GM21526 (cell line): Measurements from ENCODE around the gene FNDC4.
"Not testable (repeated sequence)": the region's sequence is repeated elsewhere in the genome, so short reads cannot be mapped to it uniquely, and the experiment has no call there.

ENCODE experiments used
- ATAC-seq: cut with Tn5 transposase; IDR thresholded peaks from one replicate; pipeline ENCODE4 v1.9.1; 2021; ENCODE audit warnings: moderate library complexity; ENCODE audit not compliant: unreplicated experiment, low FRiP score

The FNDC4 gene, protein sequence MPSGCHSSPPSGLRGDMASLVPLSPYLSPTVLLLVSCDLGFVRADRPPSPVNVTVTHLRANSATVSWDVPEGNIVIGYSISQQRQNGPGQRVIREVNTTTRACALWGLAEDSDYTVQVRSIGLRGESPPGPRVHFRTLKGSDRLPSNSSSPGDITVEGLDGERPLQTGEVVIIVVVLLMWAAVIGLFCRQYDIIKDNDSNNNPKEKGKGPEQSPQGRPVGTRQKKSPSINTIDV

DNA sequence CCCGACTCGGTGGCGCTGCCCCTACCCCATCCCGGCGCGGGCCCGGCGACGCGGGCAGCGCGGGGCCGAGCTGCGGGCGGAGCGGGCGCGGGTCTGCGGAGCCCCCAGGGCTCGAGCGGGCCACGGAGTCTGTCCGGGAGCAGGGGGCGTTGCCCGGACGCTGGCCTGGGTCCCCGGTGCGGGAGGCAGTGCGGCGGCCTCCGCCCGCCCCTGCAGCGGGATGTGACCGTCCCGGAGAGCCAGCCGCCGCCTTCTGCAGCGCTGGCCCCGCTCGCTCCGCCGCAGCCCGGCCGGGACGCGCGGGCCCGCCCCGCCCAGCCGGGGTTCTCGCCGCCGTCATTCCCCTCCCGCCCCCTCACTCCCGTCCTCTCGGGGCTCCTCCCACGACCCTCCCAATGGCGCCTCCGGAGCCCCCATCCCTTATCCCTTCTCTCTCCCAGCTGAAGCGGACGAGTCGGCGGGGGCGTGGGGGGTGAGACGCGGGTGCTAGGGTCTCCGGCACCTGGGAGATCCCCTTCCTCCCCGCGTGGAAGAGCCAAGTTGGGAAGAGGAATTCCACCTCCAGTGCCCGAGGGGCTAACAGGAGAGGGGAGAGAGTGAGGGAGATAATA is at the start of gene FNDC4:
Gene FNDC4, minus strand, starts transcription at position 257 of the 611 bp plus-strand sequence. CDS start 521 bp downstream, outside the sequence.
- no peak for ATAC-seq

DNA sequence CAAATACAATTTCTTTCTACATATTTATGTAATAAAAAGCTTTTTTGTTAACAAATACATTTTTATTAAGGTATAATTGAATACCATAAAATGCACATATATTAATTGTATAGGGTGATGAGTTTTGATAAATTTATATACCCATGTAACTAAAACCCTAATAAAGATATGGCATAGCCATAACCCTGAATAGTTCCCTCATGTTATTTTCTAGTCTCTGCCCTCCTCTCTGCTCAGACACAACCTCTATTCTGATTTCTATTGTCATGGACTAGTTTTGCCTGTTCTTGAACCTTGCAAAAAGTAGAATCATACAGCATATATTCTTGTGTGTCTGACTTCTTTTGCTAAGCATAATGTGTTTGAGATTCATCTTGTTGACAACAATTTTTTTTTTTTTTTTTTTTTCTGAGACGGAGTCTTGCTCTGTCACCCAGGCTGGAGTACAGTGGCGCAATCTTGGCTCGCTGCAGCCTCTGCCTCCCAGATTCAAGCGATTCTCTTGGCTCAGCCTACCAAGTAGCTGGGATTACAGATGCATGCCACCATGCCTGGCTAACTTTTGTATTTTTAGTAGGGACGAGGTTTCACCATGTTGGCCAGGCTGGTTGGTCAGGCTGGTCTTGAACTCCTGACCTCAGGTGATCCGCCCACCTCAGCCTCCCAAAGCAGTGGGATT is 49.3 kb upstream of the FNDC4 start:
- no peak for ATAC-seq

DNA sequence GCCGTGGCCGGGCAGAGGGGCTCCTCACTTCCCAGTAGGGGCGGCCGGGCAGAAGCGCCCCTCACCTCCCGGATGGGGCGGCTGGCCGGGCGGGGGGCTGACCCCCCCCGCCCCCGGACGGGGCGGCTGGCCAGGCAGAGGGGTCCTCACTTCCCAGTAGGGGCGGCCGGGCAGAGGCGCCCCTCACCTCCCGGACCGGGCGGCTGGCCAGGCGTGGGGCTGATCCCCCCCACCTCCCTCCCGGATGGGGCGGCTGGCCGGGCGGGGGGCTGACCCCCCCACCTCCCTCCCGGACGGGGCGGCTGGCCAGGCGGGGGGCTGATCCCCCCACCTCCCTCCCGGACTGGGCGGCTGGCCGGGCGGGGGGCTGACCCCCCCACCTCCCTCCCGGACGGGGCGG is 44.6 kb upstream of the FNDC4 start:
- not testable (repeated sequence) for ATAC-seq

DNA sequence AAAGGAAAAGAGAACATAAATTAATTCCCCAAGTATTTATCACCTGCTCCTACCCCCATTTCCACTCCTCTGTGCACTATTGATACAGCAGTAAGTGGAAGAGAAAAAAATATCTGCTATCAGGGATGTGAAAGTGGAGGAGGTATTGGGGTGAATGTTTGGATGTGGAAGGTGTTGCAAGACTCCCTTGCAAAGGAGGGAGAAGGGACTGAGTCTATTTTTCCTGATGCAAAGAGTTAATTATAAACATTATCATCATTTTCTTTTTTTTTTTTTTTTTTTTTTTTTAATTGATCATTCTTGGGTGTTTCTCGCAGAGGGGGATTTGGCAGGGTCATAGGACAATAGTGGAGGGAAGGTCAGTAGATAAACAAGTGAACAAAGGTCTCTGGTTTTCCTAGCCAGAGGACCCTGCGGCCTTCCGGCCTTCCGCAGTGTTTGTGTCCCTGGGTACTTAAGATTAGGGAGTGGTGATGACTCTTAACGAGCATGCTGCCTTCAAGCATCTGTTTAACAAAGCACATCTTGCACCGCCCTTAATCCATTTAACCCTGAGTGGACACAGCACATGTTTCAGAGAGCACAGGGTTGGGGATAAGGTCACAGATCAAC is 43.9 kb upstream of the FNDC4 start:
- ATAC-seq: not testable (repeated sequence)

DNA sequence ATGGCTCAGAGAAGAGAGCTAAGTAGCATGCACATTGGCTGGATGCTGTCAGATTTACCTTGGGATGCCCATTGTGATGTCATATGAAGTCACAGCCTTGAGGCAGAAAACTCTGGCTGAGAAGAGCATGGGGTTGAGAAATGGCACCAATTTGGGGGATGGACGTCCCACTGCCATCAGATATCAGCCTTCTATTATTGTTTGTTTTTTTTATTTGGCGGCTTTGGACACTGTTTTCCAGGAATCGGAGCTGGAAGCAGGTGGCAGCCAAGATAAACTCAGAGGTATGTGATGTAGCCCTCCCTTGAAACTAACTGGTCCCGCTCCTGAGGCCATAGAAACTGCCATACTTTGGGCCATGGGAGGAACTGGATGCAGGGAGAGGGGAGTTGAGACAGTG is 42.3 kb upstream of the FNDC4 start:
- ATAC-seq: no peak

DNA sequence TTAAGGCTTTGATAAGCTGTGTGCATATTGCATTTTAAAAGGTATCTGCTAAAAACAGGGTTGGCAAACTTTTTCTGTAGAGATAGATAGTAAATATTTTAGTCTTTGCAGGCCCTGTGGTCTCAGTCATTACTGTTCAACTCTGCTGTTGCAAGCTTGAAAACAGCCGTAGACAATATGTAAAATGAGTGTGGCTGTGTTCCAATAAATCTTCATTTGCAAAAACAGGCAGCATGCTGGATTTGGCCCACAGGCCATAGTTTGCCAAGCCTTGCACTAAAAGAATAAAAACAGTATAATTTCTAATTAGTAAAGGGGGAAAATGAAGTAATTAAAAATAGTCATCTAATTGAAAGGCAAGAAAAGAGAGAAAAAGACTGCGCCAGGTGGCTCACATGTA is 37.0 kb upstream of the FNDC4 start:
- no peak for ATAC-seq

DNA sequence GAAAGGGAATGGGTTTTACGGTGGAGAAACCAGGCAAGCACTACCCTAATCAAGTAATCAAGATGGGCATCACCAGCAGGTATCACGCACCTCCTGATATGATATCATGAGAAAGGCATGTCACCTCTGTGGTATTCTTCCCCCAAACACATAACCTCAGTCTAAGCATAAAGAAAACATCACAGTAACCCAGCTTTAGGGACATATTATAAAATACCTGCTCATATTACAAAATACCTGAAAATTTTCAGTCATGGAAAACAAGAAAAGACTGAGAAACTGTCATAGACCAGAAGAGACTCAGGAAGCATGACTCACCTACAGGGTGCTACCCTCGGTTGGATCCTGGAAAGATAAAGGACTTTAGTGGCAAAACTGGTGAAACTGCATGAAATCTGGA is 32.2 kb upstream of the FNDC4 start:
- ATAC-seq: no peak

DNA sequence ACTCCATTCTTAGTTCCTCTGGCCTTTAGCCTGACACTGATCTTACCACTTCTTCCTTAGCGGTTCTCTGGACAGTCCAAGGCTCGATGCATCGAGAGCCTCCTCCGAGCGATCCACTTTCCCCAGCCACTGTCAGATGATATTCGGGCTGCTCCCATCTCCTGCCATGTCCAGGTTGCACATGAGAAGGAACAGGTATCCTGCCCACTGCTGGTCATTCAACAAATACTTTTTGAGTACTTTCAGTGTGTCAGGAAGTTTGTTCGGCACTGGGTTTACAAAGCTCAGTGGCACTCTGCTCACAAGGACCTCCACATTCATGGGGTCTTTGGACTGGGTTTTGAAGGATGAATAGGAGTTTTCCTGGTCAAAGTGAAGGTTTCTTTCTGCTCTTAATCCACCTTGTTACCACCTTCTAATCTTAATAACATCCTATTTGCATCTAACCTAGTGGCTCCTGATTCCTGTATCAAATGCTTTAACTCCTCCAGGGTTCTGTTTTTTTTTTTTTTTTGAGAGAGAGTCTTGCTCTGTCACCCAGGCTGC is 27.5 kb upstream of the FNDC4 start:
- no peak for ATAC-seq

DNA sequence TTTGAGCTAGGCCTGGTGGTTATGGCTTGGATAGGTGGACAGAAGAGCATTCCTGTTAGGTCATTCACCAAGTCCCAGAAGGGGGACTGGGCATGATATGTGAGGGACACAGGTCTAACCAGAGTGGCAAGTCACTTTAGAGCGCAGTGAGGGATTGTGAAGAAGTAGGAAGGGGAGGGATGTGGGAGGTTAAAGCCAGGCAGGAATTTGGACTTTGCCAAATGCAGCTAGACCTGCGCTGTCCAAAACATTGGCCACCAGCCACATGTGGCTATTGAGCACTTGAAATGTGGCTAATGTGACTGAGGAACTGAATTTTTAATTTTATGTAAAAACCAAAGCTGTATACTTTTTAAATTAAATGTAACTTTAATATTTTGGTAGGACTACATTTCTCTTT is 25.3 kb upstream of the FNDC4 start:
- ATAC-seq: no peak

DNA sequence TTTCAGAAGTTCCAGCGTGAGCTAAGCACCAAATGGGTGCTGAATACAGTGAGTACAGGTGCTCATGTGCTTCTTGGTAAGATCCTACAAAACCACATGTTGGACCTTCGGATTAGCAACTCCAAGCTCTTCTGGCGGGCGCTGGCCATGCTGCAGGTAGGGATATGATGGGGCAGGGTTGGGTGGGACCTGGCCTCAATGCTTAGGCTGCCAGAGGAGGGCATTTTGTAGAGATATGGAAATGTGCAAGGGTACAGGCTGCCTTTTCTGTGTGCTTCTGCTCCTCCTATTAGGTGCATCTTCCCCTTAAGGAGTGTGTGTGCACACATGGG is 23.7 kb upstream of the FNDC4 start:
- no peak for ATAC-seq

DNA sequence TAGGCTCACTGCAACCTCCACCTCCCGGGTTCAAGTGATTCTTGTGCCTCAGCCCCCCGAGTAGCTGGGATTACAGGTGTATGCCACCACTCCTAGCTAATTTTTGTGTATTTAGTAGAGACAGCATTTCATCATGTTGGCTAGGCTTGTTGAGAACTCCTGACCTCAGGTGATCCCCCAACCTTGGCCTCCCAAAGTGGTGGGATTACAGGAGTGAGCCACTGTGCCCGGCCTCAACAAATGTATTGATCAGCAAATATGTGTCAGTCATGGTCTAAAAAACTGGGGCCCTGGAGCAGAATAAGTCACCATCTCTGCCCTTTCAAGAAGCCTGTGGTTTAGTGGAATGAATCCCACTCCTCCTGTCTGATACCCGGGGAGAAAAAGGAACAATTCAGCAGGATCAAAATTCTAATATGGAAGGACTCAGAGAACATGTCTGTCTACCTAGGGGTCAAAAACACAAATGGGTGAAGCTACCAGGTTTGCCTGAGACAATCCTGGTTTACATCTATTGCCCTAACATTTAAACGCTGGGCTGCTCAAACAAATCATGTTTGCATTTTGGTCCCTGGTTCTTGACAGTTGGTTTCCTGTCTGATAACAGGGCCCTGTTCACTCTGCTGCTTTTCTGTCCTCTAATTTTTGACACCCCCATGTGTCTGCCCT is 23.2 kb upstream of the FNDC4 start:
- ATAC-seq: no peak

DNA sequence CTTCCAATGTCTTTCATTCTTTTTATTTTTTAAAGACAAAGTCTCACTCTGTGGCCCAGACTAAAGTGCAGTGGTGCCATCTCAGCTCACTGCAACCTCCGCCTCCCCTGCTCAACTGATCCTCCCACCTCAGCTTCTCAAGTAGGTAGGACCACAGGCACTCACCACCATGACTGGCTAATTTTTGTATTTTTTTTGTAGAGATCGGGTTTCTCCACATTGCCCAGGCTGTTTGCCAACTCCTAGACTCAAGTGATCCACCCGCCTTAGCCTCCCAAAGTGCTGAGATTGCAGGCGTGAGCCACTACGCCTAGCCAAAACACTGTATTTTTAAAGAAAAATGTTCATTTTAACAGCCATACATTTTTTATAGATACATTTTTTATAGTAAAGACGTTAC is 14.3 kb upstream of the FNDC4 start:
- no peak for ATAC-seq

DNA sequence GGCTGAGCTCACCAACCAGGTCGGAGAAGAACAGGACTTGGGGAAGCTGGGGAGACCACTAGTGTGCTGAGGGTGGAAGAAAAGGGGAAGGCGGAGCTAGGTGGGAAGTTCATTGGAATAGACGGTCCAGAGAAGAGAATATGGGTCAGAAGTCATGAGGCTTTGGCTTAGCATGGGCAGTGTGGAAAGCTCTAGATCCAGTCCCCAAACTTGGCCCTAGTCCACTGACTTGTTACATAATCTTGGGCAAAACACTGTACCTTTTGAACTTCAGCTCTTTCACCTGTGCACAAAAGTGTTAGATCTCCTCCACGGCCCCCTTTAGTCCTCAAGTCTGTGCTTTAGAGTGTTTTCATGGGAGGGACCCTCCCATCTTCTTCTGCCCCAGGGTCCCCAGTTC is 12.3 kb upstream of the FNDC4 start:
- no peak for ATAC-seq

DNA sequence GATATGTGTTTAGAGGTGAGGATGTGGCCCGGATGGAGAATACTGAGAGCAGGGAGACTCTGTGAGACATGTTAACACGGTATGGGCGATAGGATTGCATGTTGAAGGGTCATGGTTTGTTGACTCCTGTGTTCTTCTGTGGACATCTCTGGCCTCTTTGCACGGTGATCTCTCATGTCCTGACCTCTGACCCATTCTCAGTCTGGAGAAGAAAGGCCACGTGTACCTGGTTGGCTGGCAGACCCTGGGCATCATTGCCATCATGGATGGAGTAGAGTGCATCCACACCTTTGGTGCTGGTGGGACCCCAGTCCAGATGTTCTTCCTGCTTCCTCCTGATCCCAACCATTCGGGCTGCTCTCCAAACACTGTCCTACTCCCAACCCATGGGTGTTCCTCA is 11.6 kb upstream of the FNDC4 start:
- ATAC-seq: no peak

DNA sequence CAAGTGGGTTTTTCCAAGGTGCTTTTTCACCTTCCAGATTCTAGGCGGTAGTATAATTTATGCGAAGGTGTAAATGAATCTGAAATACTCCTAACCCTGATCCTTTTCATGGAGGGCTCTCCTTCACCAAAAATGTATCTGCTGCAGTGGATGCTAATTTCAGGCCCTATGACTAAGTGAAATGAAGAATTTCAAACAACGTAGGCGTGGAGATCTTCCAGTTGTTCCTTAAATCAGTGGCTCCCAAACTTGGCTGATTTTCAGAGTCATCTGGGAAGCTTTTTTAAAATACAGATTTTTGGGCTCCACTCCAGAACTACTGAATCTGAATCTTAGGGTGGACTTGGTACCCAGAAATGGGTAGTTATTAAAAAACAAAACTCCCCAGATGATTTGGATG is 7.1 kb upstream of the FNDC4 start:
- ATAC-seq: no peak

DNA sequence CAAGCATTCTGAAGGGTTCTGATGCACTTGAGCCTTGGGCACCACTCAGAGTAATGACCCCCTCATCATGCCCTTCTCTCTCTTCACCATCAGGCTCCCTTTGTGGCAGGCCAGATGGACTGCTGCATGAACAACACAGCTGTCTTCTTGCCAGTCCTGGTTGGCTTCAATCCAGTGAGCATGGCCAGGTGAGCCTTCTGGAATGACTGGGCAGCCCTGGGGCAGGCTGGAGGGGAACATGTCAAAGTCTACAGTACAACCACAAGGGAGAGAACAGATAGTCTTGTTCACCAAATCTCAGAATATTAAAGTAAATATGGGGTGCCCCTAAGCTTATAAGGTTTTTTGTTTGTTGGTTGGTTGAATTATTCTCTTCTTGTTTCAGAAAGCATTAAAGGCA is 6.0 kb upstream of the FNDC4 start:
- ATAC-seq: no peak

DNA sequence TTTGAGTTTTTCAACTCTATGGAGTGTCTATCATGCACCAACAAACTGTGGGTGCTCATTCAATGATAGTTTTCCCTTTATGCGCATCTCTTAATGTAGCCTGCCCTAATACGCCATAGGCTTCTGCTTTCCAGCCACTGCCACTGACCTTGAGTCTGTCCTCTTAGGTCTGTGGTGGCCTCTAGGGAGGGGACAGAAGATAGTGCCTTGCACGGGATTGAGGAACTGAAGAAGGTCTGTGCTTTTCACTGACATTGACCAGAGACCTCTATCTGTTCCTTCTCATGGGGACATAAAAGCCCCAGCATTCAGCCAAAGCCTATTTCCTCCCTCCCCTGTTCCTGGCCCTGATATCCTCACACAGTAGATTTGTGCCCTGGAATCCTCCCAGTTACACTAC is 4.0 kb upstream of the FNDC4 start:
- no peak for ATAC-seq

DNA sequence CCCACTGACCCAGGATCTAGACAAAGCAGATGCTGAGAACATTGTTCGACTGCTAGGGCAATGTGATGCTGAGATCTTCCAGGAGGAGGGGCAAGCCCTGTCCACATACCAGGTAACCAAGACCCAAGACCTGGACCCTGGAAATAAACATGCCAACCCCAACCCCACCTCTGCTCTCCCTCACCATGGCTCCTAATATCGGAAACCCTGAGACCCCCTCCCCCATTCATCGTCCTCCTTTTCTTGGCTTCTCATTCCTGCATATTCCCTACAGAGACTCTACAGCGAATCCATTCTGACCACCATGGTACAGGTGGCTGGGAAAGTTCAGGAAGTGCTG is 2.3 kb upstream of the FNDC4 start:
- no peak for ATAC-seq

DNA sequence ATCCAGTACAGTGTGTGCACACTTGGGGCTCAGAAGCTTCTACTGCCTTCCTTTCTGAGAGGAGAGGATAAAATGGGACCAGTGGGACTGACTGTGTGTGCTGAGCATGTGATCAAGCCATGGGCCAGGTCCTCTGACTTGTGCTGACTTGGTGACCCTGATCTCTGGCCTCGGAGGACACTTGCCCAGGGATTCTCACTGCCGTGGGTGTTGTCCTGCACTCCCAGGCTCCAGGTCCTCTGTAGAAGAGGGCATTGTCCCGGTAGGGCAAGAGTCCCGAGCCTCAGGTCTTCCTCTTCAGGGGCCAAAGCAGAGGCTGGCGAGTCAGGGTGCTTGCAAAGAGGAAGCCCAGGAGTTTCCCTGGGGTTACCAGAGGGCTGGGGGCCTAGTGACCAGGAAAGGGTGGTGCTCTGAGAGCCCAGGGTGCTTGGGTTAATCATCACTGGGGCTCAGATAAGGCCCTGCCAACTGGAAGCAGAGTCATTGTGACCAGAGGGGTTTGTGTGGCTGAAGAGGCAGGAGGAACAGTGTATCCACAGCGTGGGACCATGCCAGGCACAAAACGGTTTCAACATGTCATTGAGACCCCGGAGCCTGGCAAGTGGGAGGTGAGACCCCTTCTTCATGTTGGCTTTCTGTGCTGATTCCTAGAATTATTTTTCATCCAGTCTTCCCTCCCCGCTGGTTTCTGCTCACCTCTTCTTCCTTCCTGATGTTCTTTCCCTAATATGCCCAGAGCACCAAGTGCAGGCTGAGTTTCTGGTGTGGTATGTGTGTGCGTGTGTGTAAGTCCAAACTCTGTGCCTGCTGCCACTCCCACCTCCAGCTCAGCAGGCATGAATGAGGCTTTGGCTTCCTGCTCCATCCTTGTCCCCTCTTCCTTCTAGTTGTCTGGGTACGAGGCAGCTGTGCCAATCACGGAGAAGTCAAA is 1.6 kb upstream of the FNDC4 start, which contains the start of gene GCKR:
Gene GCKR, plus strand, starts transcription at position 483 of the 931 bp plus-strand sequence. Its CDS starts 66 bp downstream, at position 549.
- ATAC-seq: no peak

DNA sequence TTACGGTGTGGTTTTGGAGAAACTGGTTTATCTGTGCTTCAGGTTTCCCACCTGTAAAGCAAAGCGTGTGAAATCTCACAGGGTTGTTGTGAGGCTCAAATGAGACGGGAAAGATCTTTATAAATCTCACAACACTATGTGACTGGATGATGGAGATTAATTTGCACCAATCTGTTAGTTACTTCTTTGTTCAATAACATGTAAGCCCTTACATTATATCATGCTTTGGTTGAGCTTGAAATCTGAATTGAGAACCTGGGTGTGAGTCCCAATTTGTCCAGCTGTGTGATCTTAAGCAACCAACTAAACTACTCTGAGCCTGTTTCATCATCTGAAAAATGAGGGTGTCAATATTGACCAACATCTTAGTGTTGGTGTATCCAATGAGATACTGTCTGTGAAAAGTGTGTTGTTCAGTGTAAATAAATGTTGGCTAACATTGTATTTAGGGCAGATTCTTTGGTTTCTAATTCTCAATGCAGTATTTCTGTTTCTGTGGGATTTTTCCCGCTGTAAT is 898 bp upstream of the FNDC4 start:
- no peak for ATAC-seq
